Kidney glomerular epithelial cell (primary cell): ENCODE measurements around the gene SLC9A5.

Experiments
- DNase-seq: peaks from one replicate; lab custom pipeline; 2025; lab: John Stamatoyannopoulos, UW

Gene SLC9A5

GRCh38 chr16:67258161-67258835 lies 9.5 kb downstream of the SLC9A5 start:
- DNase-seq: no peak

- no peak for DNase-seq
These were observed 10.9 kb downstream of the SLC9A5 start for GRCh38 chr16:67259705-67260104.

GRCh38 chr16:67260426-67261063 lies 11.8 kb downstream of the SLC9A5 start:
- peak; percentile 67 for DNase-seq

GRCh38 chr16:67263201-67263600 lies 14.4 kb downstream of the SLC9A5 start:
- no peak for DNase-seq

- no peak for DNase-seq
These were observed 15.5 kb downstream of the SLC9A5 start for GRCh38 chr16:67264277-67264676.

- DNase-seq: no peak
These were observed 16.1 kb downstream of the SLC9A5 start for GRCh38 chr16:67264866-67265265.

GRCh38 chr16:67265834-67266233 lies 17.1 kb downstream of the SLC9A5 start:
- DNase-seq: no peak

GRCh38 chr16:67268136-67268579 lies 19.4 kb downstream of the SLC9A5 start:
- DNase-seq: peak; percentile 76

- no peak for DNase-seq
These were observed 21.0 kb downstream of the SLC9A5 start for GRCh38 chr16:67269766-67270165.

GRCh38 chr16:67270931-67271338 lies 22.2 kb downstream of the SLC9A5 start:
- DNase-seq: no peak

- DNase-seq: no peak
These were observed 22.7 kb downstream of the SLC9A5 start for GRCh38 chr16:67271446-67271845.

- no peak for DNase-seq
These were observed 26.5 kb downstream of the SLC9A5 start for GRCh38 chr16:67275321-67275720.

- DNase-seq: peak; percentile 98
These were observed 28.7 kb downstream of the SLC9A5 start for GRCh38 chr16:67277294-67277998.

GRCh38 chr16:67277999-67278772 lies 29.4 kb downstream of the SLC9A5 start:
- peak; percentile 41 for DNase-seq

- no peak for DNase-seq
These were observed 30.1 kb downstream of the SLC9A5 start for GRCh38 chr16:67278773-67279295.

GRCh38 chr16:67279296-67280089 lies 30.7 kb downstream of the SLC9A5 start, which contains the start of gene PLEKHG4:
PLEKHG4 (plus strand) TSS chr16:67279532; CDS start chr16:67280045, 513 bp downstream.
- DNase-seq: peak; percentile 14

- no peak for DNase-seq
These were observed 31.6 kb downstream of the SLC9A5 start for GRCh38 chr16:67280090-67281015.

GRCh38 chr16:67281536-67282446 lies 33.0 kb downstream of the SLC9A5 start:
- no peak for DNase-seq

- no peak for DNase-seq
These were observed 33.6 kb downstream of the SLC9A5 start for GRCh38 chr16:67282447-67282805.
